ENCODE results near the gene RTN4R. TPM values are rescaled to one million over a fixed set of nuclear protein-coding genes. Genes with fewer than 3 reads are reported as not detected.

The RTN4R gene
- total and polyA plus RNA-seq, 2 of the 8 experiments (the other 6 are each of a cell fraction or from before 2014, with no cell fraction given): 21.8 to 41.3 TPM

GRCh38 chr22:20272174-20272573 is 4.1 kb upstream of the RTN4R start:
- Histone ChIP-seq H3K79me2 (ENCODE audit: control insufficient read depth in 1 of 2, insufficient read depth in 2 of 2, low read length in 2 of 2) (no peaks in the 10 kb centered on the region), H2BK5ac (ENCODE audit: low read depth, low read length) (no peak overlapping the region), H4K20me1 (replicated peaks in 1 of 2; ENCODE audit: control insufficient read depth in 1 of 2, insufficient read depth in 2 of 2, low read length in 2 of 2) (no peaks in the 10 kb centered on the region), H2BK12ac (ENCODE audit: low read depth, low read length) (0 out of 2 replicates have a peak overlapping the region, but pooled peaks have one; percentile 17), H3K27me3 (replicated peaks in 1 of 4; ENCODE audit: control insufficient read depth in 3 of 4, extremely low read depth in 1 of 4, insufficient read depth in 3 of 4, low read length in 3 of 4) (no peaks in the 10 kb centered on the region; a peak in 2 of 7 replicates), H3K27ac (ENCODE audit: low read depth, low read length) (no peak overlapping the region), H3K9ac (replicated peaks in 1 of 4; ENCODE audit: extremely low read depth in 1 of 4, low read depth in 3 of 4, low read length in 3 of 4) (no peak overlapping the region), H3K36me3 (ENCODE audit: control insufficient read depth in 2 of 4, insufficient read depth in 4 of 4, low read length in 3 of 4) (no peaks in the 10 kb centered on the region), H3K23ac (ENCODE audit: insufficient read length) (no peak overlapping the region), H4K8ac (ENCODE audit: extremely low read depth, insufficient read depth, low read length) (no peak overlapping the region), H3K79me1 (ENCODE audit: low read depth, low read length) (peaks cover under 1% of the 10 kb centered on the region; the same call in 1 of the 2 replicates), H3K4me1 (replicated peaks in 1 of 4; ENCODE audit: control insufficient read depth in 3 of 4, insufficient read depth in 4 of 4, low read length in 3 of 4) (peaks cover 0 to 7% (median 5%) of the 10 kb centered on the region in 4 experiments; a peak in 5 of 7 replicates), H3K4ac (replicated peaks; ENCODE audit: insufficient read length, low read depth, low read length) (no peak overlapping the region), H2BK120ac (replicated peaks; ENCODE audit: low read depth, low read length) (no peak overlapping the region), H3K56ac (replicated peaks; ENCODE audit: insufficient read length, low read depth, low read length) (no peak overlapping the region), H4K5ac (ENCODE audit: insufficient read length, low read depth, low read length) (no peak overlapping the region), H2AK5ac (ENCODE audit: low read depth, low read length) (0 out of 2 replicates have a peak overlapping the region, but pooled peaks have one; percentile 6), H2BK15ac (ENCODE audit: low read length) (no peak overlapping the region), H3K4me2 (ENCODE audit: insufficient read depth in 1 of 2, low read depth in 2 of 2, low read length in 2 of 2) (no peak overlapping the region), H3K18ac (ENCODE audit: extremely low read depth, low read length) (no peak overlapping the region), H3K4me3 (ENCODE audit: extremely low read depth in 1 of 4, insufficient read depth in 2 of 4, low read depth in 3 of 4, low read length in 4 of 4) (no peak overlapping the region), H2AFZ (ENCODE audit: low read length) (no peak overlapping the region), H2BK20ac (ENCODE audit: low read length) (no peak overlapping the region), H3K9me3 (ENCODE audit: insufficient read depth in 2 of 2, low read depth in 1 of 2, low read length in 1 of 2) (no peaks in the 10 kb centered on the region), H3K23me2 (ENCODE audit: low read depth, low read length) (peaks cover under 1% of the 10 kb centered on the region; the same call in 1 of the 2 replicates), H3K14ac (ENCODE audit: insufficient read length) (no peak overlapping the region), H4K91ac (replicated peaks; ENCODE audit: insufficient read length, low read length) (no peak overlapping the region)
- CTCF ChIA-PET (ENCODE audit: partially characterized antibody): interaction anchor here (0.9 to 4.8 kb wide), 4 partner anchors 13 to 117 kb away, joined by 3 to 20 read pairs (median 4); no protein-coding TSS in a partner anchor
- 91% methylated on average over 9 of the region's 9 CpGs; no CpG with 5 or more reads in 1 of the 2 experiments for WGBS, 2 experiments (ENCODE audit: extremely low coverage in 1 of 2, insufficient coverage in 1 of 2, insufficient read length in 1 of 2, insufficient replicate concordance in 2 of 2, low coverage in 1 of 2, low lambda C conversion rate in 2 of 2, missing lambda C conversion rate in 1 of 2)
- POLR2A ChIA-PET (ENCODE audit: partially characterized antibody): interaction anchor here (0.9 kb wide), 1 partner anchor 152 kb away, joined by 3 read pairs; no protein-coding TSS in a partner anchor
- FAIRE-seq (no peak), DNase-seq (ENCODE audit: low read depth in 1 of 2, low spot score in 2 of 2) (no peak)
- no peak for TF ChIP-seq KDM1A (IDR thresholded peaks at IDR 0.05; ENCODE audit: borderline replicate concordance, low read length)
- TF ChIP-seq BCL11A (IDR thresholded peaks at IDR 0.05; ENCODE audit: low read depth in 2 of 2, low read length in 2 of 2): no peak
- TF ChIP-seq TBP (IDR thresholded peaks at IDR 0.05; ENCODE audit: low read depth, low read length): no peak
- TF ChIP-seq HDAC6 (IDR thresholded peaks at IDR 0.05; ENCODE audit: low read depth, low read length): no peak
- TF ChIP-seq CBX5 (IDR thresholded peaks at IDR 0.05; ENCODE audit: low read depth, low read length): no peak
- no peak for TF ChIP-seq SP1 (IDR thresholded peaks at IDR 0.05; ENCODE audit: low read depth, low read length)
- TF ChIP-seq GTF2F1 (IDR thresholded peaks at IDR 0.05; ENCODE audit: borderline replicate concordance, low read depth, low read length): no peak
- TF ChIP-seq POU5F1 (IDR thresholded peaks at IDR 0.05; ENCODE audit: low read depth, low read length): no peak
- TF ChIP-seq NANOG (IDR thresholded peaks at IDR 0.05; ENCODE audit: insufficient read depth, low read depth, low read length, poor library complexity, severe bottlenecking): no peak
- no peak for TF ChIP-seq SAP30 (IDR thresholded peaks at IDR 0.05; ENCODE audit: insufficient read depth, insufficient replicate concordance, low read length)
- no peak for TF ChIP-seq SRF (IDR thresholded peaks at IDR 0.05; ENCODE audit: low read depth, low read length)
- TF ChIP-seq PHF8 (conservative IDR thresholded peaks at IDR 0.05; ENCODE audit: low read depth, low read length): no peak
- no peak for TF ChIP-seq TEAD4 (IDR thresholded peaks at IDR 0.05; ENCODE audit: low read depth, low read length)
- no peak for TF ChIP-seq CREB1 (IDR thresholded peaks at IDR 0.05)

Measured in H1 (cell line).